GM21528 (cell line): Measurements from ENCODE around the gene DRAP1.

Source experiments
- ATAC-seq: cut with Tn5 transposase; IDR thresholded peaks from one replicate; pipeline ENCODE4 v1.9.1; 2021; ENCODE audit warnings: mild to moderate bottlenecking, moderate library complexity; ENCODE audit not compliant: unreplicated experiment, low FRiP score

DRAP1 gene

GRCh38 chr11:65900125-65900898 lies 18.9 kb upstream of the DRAP1 start, which contains the start of gene FOSL1:
Gene FOSL1 (minus strand): TSS chr11:65900388. CDS start chr11:65900339, 49 bp downstream.
- peak; percentile 64 for ATAC-seq

GRCh38 chr11:65900899-65901180 lies 18.4 kb upstream of the DRAP1 start:
- no peak for ATAC-seq

- ATAC-seq: no peak
Observed at GRCh38 chr11:65903068-65903481, 16.2 kb upstream of the DRAP1 start.

GRCh38 chr11:65903715-65904114 lies 15.5 kb upstream of the DRAP1 start:
- no peak for ATAC-seq

- no peak for ATAC-seq
Observed at GRCh38 chr11:65906602-65907001, 12.6 kb upstream of the DRAP1 start.

GRCh38 chr11:65907878-65908277 lies 11.3 kb upstream of the DRAP1 start:
- ATAC-seq: no peak

GRCh38 chr11:65911682-65912568 lies 7.3 kb upstream of the DRAP1 start:
- no peak for ATAC-seq

- ATAC-seq: no peak
Observed at GRCh38 chr11:65912845-65913244, 6.4 kb upstream of the DRAP1 start.

GRCh38 chr11:65915101-65915820 lies 4.0 kb upstream of the DRAP1 start:
- no peak for ATAC-seq

- ATAC-seq: no peak
Observed at GRCh38 chr11:65915821-65916251, 3.4 kb upstream of the DRAP1 start.

- no peak for ATAC-seq
Observed at GRCh38 chr11:65916391-65916790, 2.8 kb upstream of the DRAP1 start.

- no peak for ATAC-seq
Observed at GRCh38 chr11:65917077-65917433, 2.2 kb upstream of the DRAP1 start.

- no peak for ATAC-seq
Observed at GRCh38 chr11:65917434-65918210, 1.6 kb upstream of the DRAP1 start.

GRCh38 chr11:65918211-65919140 lies 750 bp upstream of the DRAP1 start, which contains the start of gene C11orf68:
Gene C11orf68 (minus strand): TSS chr11:65919062. CDS start chr11:65919031, 31 bp downstream.
- peak; percentile 47 for ATAC-seq

GRCh38 chr11:65919573-65920371 lies 546 bp downstream of the DRAP1 start:
- ATAC-seq: peak; percentile 41

- ATAC-seq: no peak
Observed at GRCh38 chr11:65920372-65920802, 1.2 kb downstream of the DRAP1 start.

- ATAC-seq: no peak
Observed at GRCh38 chr11:65921033-65921555, 1.9 kb downstream of the DRAP1 start.

- no peak for ATAC-seq
Observed at GRCh38 chr11:65921876-65922275, 2.6 kb downstream of the DRAP1 start.
